Kidney (tissue), 14 donors: Measurements from ENCODE around the gene NEGR1. TPM values are rescaled to one million over a fixed set of nuclear protein-coding genes. Genes with fewer than 3 reads are reported as not detected.

ENCODE experiments used
- DNase-seq, 5 donors: peaks; one replicate each; pipeline ENCODE4 v3.0.0-alpha.2; 2013 to 2020
- FAIRE-seq: peaks from 2 replicates; lab custom pipeline; 2012; peaks lifted over from hg19 to GRCh38; lab: Jason Lieb, UNC
- H3K27ac ChIP-seq, 2 donors: one replicate each; pipeline ENCODE4 v1.7.0; 2013; ENCODE audit warnings: low read depth in 2 of 2, low read length in 2 of 2, inconsistent platforms in 1 of 2
- H3K27me3 ChIP-seq: one replicate; pipeline ENCODE4 v1.7.1; 2013; ENCODE audit warnings: low read length, inconsistent platforms; ENCODE audit not compliant: control insufficient read depth, insufficient read depth
- H3K36me3 ChIP-seq, 3 donors: one replicate each; pipeline versions ENCODE4 v1.7.0 to v1.7.1; 2013; ENCODE audit warnings: low read length in 3 of 3, control low read depth in 1 of 3, inconsistent platforms in 1 of 3; ENCODE audit not compliant: insufficient read depth in 3 of 3, control insufficient read depth in 2 of 3
- H3K4me1 ChIP-seq, 3 donors: one replicate each; pipeline versions ENCODE4 v1.7.0 to v1.7.1; 2013; ENCODE audit warnings: low read length in 3 of 3, inconsistent platforms in 1 of 3, low read depth in 1 of 3; ENCODE audit not compliant: control insufficient read depth in 2 of 3, insufficient read depth in 2 of 3
- H3K4me3 ChIP-seq, 3 donors: one replicate each; pipeline versions ENCODE4 v1.7.0 to v1.8.1; 2013; ENCODE audit warnings: low read length in 3 of 3, control low read depth in 1 of 3, inconsistent platforms in 1 of 3
- H3K9ac ChIP-seq, 3 donors: one replicate each; pipeline versions ENCODE4 v1.7.0 to v1.7.1; 2013; ENCODE audit warnings: low read length in 3 of 3, control low read depth in 1 of 3, inconsistent platforms in 1 of 3
- H3K9me3 ChIP-seq, 3 donors: one replicate each; pipeline versions ENCODE4 v1.7.0 to v1.7.1; 2013; ENCODE audit warnings: low read length in 3 of 3, control low read depth in 1 of 3, inconsistent platforms in 1 of 3; ENCODE audit not compliant: control insufficient read depth in 2 of 3, insufficient read depth in 1 of 3
- intact Hi-C: fragments of 100-400 bp; cut with DNase I; formaldehyde crosslinking; loops from one replicate; pipeline ENCODE4 v1.11.1; 2022
- polyA plus RNA-seq: library from polyadenylated mRNA; stranded (reverse); fragments of 350-450 nt; fragmentation: Illumina TruSeq; extraction: RNeasy Lipid Tissue Mini Kit (QIAGEN cat#74804); gene quantifications from one replicate; pipeline ENCODE4 v1.2.3, GENCODE V29; 2014; ENCODE audit warnings: low read depth, low replicate concordance; ENCODE audit not compliant: insufficient read depth
- total RNA-seq: library from RNA; stranded (reverse); fragmentation: NEBNext Ultra II Directional; extraction: Animal tissue kit (Norgen Biotek cat#: 25700); gene quantifications from one replicate; pipeline ENCODE4 v1.2.1, GENCODE V29; 2021
- TF ChIP-seq, protein P1 (sequence below): IDR thresholded peaks from 3 replicates; pipeline ENCODE4 v1.5.1; 2012; ENCODE audit warnings: mild to moderate bottlenecking, moderate library complexity, borderline replicate concordance; ENCODE audit not compliant: insufficient read depth; ENCODE audit errors: extremely low read depth
- donor health status: control.
- donor health status: control.
- donor health status: control.
- donor health status: control.
- donor health status: control.
- donor health status: DM: yes; HTN: yes; CAD: no.
- donor health status: Normal renal cell carcinoma (clear cell type).

The NEGR1 gene
- total and polyA plus RNA-seq, 2 donors from 2014 or later = 3.0 to 10.2 TPM

DNA sequence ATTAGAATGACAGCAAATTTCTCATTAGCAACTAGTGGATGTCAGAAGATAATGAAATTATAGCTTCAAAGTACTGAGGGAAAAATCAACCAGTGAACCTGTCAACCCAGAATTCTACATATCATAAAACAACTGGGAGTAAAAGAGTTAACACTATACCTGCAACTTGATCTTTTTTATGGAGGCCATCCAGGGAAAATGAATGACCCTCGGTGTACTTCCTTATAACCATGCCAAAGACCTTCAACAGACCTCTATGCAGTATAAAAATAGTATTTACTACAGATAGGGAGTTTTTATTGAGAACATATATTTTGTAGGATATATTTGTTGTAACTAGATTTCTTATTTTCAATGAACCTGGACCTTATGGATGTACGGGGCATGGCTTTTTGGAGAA is 809.0 kb downstream of the NEGR1 start:
- no peaks in the 10 kb centered on the region for H3K27me3 ChIP-seq
- no peak overlapping the region for H3K27ac ChIP-seq
- H3K36me3 ChIP-seq = no peaks in the 10 kb centered on the region
- no peaks in the 10 kb centered on the region for H3K4me1 ChIP-seq
- H3K4me3 ChIP-seq = no peak overlapping the region
- FAIRE-seq = no peak
- DNase-seq = no peak
- intact Hi-C loops = no loop called here
- H3K9ac ChIP-seq = no peak overlapping the region
- TF ChIP-seq, protein P1, sequence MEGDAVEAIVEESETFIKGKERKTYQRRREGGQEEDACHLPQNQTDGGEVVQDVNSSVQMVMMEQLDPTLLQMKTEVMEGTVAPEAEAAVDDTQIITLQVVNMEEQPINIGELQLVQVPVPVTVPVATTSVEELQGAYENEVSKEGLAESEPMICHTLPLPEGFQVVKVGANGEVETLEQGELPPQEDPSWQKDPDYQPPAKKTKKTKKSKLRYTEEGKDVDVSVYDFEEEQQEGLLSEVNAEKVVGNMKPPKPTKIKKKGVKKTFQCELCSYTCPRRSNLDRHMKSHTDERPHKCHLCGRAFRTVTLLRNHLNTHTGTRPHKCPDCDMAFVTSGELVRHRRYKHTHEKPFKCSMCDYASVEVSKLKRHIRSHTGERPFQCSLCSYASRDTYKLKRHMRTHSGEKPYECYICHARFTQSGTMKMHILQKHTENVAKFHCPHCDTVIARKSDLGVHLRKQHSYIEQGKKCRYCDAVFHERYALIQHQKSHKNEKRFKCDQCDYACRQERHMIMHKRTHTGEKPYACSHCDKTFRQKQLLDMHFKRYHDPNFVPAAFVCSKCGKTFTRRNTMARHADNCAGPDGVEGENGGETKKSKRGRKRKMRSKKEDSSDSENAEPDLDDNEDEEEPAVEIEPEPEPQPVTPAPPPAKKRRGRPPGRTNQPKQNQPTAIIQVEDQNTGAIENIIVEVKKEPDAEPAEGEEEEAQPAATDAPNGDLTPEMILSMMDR = no peak
- H3K9me3 ChIP-seq = no peaks in the 10 kb centered on the region

DNA sequence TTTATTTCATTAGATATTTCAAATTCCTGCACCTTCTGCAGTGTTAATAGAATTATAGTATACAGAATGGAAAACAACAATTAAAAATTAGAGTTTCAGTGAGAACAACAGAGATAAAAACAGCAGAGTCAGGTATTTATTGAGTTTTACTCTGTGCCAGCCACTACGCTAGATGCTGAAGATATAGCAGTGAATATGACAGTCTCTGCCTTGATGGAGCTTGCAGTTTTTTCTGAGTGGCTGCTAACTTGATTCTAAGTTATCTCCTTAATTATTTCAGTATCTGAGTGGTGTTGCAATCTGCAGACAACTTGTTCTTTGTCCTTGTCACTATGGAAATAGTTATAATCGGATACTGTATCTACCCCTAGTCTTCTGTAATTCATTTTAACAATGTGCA is 817.2 kb downstream of the NEGR1 start:
- intact Hi-C loops = no loop called here
- DNase-seq = no peak
- Histone ChIP-seq H3K9ac (no peak overlapping the region), H3K36me3 (no peaks in the 10 kb centered on the region), H3K4me3 (no peak overlapping the region), H3K4me1 (no peaks in the 10 kb centered on the region), H3K27me3 (no peaks in the 10 kb centered on the region), H3K9me3 (no peaks in the 10 kb centered on the region), H3K27ac (no peak overlapping the region)
- TF ChIP-seq, protein P1 = no peak
- FAIRE-seq = no peak

DNA sequence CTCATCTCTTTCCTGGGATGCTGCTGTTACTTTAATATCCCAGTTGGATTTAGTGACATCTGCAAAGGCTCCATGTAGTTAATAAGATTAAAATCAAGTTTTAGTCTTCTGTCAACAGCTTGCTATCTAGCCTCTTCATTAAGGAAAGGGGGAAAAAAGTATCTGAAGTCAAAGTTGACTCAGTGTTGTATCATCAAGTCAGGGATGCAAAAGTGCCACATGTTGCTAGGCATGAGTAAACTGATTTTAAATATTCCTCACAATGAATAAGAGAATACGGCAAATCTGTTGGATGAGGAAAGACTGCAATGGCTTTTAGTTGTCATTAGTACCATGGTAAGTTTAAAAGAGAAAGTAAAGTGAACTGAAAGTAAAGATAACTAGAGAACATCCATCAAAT is 818.3 kb downstream of the NEGR1 start:
- no peaks in the 10 kb centered on the region for H3K4me1 ChIP-seq
- TF ChIP-seq, protein P1 = no peak
- DNase-seq (no peak), FAIRE-seq (no peak)
- H3K9ac ChIP-seq = no peak overlapping the region
- intact Hi-C loops = no loop called here
- no peak overlapping the region for H3K4me3 ChIP-seq
- no peak overlapping the region for H3K27ac ChIP-seq
- H3K9me3 ChIP-seq = no peaks in the 10 kb centered on the region
- H3K36me3 ChIP-seq = no peaks in the 10 kb centered on the region
- H3K27me3 ChIP-seq = no peaks in the 10 kb centered on the region

DNA sequence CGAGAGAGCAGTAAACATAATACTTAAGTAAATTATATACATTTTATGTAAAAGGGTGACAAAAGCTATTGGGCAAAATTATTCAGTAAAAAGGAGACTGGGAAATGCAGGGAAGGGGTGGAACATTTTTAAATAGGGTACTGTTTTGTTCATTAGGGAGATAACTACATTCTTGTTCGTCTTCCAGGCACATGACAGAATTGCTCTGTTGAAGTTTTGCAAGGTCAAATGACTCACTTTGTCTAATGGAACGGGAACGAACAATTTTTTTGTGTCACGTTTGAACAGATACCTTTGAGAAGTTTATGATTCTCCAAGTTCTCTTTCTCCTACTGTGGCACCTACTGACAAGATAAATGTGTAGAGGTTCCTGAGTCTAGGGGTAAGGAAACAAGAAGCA is 819.2 kb downstream of the NEGR1 start:
- H3K27ac ChIP-seq = no peak overlapping the region
- H3K36me3 ChIP-seq = no peaks in the 10 kb centered on the region
- TF ChIP-seq, protein P1 = no peak
- FAIRE-seq (no peak), DNase-seq (no peak)
- intact Hi-C loops = no loop called here
- no peaks in the 10 kb centered on the region for H3K27me3 ChIP-seq
- no peaks in the 10 kb centered on the region for H3K9me3 ChIP-seq
- no peak overlapping the region for H3K9ac ChIP-seq
- H3K4me3 ChIP-seq = no peak overlapping the region
- no peaks in the 10 kb centered on the region for H3K4me1 ChIP-seq
